HUDEP-2 (cell line): Measurements from ENCODE around the gene RGS19.
"Not testable (repeated sequence)": the region's sequence is repeated elsewhere in the genome, so short reads cannot be mapped to it uniquely, and the experiment has no call there.

Experiments
- DNase-seq, 76 experiments: peaks; one replicate each; lab custom pipeline; 2025; ENCODE audit not compliant: unreplicated experiment in 76 of 76; lab: John Stamatoyannopoulos, UW

RGS19 gene, protein sequence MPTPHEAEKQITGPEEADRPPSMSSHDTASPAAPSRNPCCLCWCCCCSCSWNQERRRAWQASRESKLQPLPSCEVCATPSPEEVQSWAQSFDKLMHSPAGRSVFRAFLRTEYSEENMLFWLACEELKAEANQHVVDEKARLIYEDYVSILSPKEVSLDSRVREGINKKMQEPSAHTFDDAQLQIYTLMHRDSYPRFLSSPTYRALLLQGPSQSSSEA

DNA sequence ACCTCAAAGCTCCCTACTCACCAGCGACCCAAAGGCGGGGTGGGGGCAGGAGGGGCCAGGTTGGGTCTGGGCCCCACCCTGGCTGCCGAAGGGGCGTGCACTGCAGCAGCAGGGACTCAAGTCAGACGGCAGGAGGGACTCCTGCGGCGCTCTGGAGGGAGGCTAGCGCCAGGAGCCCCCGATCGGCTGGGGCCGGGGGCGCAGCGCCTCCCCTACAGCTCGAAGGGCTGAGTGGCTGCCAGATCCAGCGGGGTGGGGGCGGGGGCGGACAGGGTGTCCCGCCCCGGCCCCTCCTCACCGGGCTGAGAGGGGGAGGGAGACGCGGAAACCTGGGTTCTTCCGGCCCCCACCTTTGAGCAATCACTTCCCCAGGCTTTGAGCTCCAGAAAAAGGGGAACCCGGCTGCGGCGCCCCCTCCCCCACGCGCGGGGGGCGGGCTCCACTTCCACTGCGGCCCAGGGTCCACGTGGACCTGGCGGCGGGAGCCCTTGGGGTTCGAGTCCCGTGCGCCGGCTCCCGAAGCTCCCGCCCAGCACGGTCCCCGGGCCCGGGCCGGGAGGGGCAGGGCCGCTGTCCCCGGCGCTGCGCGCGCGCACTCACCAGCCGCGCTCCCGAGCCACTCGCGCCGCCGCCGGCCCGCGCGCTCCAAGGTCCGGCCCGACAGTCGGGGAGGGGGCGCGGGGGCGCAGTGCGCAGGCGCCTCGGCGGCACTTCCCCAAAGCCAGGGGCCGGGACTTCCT, at the start of gene RGS19:
Gene RGS19, minus strand, starts transcription at position 246 of the 740 bp plus-strand sequence. CDS start 2,632 bp downstream, outside the sequence.
- DNase-seq: peak in 33 of 76 experiments; percentile 10 to 57 (median 33)

DNA sequence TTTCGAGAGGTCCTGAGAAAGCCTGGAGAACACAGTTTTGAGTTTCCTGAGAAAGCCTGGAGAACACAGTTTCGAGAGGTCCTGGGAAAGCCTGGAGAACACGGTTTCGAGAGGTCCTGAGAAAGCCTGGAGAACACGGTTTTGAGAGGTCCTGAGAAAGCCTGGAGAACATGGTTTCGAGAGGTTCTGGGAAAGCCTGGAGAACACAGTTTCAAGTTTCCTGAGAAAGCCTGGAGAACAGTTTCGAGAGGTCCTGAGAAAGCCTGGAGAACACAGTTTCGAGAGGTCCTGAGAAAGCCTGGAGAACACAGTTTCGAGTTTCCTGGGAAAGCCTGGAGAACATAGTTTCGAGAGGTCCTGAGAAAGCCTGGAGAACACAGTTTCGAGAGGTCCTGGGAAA, 44.2 kb upstream of the RGS19 start:
- not testable (repeated sequence) for DNase-seq

DNA sequence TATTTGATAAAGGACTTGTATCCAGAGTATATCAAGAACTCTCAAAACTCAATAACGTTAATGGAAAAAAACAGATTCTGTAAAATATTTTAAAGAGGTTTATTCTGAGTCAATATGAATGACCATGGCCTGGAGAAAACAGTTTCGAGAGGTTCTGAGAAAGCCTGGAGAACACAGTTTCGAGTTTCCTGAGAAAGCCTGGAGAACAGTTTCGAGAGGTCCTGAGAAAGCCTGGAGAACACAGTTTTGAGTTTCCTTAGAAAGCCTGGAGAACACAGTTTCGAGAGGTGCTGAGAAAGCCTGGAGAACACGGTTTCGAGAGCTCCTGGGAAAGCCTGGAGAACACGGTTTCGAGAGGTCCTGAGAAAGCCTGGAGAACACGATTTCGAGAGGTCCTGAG, 43.6 kb upstream of the RGS19 start:
- DNase-seq: not testable (repeated sequence)

DNA sequence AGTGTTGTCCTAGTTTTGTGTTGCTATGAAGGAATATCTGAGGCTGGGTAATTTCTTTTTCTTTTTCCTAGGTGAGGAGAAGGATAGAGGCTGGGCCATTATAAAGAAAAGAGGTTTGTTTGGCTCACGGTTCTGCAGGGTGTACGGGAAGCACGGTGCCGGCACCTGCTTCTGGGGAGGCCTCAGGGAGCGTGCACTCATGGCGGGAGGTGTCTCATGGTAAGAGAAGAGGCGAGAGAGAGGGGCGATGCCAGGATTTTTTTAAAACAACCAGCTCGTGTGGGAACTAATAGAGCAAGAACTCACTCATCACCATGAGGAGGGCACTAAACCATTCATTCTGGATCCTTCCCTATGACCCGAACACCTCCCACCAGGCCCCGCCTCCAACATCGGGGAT, 42.3 kb upstream of the RGS19 start:
- no peak for DNase-seq

DNA sequence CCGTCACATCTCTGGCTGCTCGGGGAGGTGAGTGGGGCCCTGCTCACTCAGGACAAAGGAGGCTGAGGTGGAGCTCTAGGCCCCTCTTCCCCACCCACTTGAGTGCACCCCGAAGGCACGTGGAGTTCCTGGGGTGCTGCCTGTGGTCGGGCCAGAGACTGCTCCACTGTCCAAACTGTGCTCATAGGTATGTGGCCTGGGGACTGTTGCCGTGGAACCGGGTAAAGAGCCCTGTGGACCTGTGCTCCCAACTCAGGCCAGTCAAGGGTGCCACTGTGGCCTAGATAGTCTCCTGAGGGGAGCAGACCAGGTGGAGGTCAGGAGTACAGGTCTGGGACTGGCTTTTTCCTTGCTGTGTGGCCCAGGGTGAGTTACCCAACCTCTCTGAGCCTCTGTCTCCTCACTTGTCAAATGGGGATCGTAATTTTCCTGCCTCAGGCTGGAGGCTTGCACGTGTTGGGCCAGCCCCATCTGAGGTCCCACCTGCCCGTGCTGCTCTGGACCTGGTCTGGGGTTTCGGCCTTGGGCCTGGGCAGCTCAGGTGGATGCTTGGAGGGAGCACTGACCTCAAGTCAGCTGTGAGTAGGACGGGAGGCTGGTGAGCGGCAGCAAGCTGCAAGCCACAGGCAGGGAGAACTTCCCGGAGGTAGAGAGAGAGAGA, 40.5 kb upstream of the RGS19 start:
- no peak for DNase-seq

DNA sequence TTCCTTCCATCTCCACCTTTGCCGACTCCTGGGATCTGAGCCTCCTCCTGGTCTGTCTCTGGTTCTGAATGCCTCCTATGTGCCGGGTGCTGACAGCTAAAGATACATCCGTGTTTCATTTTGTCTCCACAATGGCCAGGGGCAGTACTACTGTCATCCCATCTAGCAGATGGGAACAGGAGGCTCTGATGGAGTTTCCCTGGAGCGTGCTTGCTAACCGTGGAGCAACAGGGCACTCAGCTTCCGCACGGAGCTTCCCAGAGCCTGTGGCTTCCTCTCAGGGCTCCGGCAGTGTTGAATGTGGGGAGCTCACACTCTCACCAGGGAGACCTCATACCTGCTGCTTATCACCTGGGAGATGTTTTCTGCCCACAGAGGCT, 40.0 kb upstream of the RGS19 start:
- DNase-seq: no peak

DNA sequence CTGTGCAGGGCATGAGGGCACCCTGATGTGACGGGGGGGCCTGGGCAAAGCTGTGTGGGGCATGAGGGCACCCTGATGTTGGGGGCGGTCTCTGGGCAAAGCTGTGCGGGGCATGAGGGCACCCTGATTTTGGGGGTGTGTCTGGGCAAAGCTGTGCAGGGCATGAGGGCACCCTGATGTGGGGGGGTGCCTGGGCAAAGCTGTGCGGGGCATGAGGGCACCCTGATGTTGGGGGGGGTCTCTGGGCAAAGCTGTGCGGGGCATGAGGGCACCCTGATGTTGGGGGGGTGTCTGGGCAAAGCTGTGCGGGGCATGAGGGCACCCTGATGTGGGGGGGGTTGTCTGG, 38.1 kb upstream of the RGS19 start:
- not testable (repeated sequence) for DNase-seq

DNA sequence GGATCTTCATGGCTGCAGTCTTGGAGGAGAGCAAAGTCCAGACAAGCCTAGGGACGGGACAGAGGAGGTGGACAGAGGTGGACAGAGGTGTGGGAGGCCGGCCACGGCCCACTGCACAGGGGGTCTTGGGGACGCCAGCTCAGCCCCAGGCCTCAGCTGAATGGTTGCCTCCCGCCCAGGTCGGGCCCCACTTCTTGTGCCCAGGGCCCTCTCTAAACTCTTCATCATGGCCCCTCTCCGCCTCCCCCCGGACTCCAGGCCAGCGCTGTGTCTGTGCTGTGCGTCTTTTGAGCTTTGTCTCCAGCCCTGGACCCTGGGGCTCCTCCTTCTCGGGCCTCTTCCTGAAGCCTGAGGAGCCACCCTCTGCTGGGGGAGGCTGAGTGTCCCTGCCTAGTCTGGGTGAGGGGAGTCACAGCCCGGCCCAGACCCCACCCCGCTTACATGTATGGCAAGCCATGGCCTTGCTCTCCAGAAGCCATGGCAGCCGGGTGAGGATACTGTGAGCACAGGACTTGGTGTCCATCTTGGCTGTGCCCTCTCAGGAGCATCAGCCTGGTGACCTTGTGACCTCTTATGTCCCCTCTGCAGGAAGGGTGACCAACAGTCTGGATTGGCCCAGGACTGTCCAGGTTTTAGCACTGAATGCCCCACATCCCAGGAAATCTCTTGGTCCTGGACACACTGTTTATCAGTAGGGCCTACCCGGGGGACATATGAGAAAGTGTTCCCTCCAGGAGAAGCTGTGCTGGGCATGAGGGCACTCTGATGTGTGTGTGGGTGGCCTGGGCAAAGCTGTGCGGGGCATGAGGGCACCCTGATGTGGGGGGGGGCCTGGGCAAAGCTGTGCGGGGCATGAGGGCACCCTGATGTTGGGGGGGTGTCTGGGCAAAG, 37.5 kb upstream of the RGS19 start:
- DNase-seq: no peak

DNA sequence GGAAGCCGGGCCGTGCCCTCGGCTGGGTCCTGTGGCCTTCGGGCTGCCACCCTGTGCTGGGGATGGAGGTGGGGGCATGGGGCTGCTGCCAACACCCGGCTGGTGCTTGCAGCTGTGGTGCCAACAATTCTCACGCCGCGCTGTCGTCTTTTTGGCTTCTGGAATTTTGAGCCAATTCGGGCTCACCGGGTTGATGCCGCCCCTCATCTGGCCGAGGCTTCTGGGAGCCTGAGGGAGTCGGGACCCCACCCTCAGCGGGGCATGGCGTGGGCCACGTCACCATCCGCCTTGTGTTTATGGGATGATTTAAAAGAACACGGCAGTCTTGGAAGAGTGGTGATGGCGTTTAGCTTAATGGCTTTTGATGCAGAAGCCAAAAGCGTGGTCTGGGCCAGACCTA, 36.7 kb upstream of the RGS19 start:
- no peak for DNase-seq

DNA sequence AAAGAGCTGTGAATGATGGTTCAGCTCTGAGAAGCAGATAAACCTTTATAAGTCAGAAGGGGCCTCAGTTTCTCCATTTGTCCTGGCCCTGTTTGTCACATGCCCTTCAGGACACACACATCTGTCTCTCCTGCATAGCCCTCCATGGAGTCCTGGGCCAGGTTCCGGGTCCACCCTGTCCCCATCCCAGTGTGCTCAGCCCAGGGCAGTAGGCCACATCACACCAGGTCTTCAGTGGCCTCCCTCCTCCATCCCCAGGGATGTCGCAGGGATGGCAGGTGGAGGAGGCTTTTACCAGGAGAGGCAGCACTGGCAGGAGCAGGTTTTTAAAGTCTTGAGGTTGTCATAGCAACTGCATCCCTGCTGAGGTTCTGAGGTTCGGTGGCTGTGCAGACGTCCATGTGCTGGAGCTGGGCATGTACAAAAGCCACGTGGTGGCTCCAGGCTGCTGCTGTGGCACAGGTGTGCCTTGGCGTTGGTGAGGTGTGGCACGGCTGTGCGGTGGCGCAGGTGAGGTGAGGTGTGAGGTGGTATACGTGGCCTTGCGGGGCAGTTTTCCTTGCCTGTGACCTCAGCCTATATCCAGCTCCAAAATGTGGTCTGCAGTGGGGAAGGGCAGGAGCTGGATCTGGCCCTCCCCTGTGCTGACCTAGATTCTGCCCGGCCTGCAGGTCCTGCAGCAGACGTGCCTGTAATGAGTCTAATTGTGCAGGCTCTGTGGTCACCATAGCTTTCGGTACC, 36.0 kb upstream of the RGS19 start:
- DNase-seq: no peak

DNA sequence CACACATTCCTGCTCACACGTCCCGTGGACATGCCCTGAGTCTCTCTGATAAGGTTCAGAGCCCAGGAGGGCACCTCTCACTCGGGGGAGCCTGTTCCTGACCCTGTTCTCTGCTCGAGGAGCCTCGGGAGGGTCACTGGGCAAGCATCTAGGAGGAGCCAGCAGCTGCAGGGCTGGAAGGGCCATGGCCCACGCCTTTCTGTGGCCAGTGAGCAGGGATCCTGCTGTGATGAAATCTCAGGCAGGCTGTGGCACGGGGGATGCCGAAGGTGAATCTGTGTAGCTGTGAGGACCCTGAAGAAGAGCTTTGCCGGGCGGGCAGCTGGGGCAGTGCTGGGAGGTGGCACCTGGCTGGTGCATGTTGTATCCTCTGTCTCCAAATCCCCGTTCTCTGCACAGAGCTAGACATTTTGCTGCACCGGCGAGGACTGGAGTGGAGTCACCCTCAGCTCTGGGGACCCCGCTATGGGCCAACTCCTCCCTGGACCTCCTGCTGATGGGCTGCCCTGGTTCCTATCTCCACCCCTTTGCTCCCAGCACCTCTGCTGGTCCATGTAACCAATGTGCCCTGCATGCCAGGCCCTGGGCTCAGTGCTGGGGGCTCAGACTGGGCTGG, 35.1 kb upstream of the RGS19 start:
- DNase-seq: no peak

DNA sequence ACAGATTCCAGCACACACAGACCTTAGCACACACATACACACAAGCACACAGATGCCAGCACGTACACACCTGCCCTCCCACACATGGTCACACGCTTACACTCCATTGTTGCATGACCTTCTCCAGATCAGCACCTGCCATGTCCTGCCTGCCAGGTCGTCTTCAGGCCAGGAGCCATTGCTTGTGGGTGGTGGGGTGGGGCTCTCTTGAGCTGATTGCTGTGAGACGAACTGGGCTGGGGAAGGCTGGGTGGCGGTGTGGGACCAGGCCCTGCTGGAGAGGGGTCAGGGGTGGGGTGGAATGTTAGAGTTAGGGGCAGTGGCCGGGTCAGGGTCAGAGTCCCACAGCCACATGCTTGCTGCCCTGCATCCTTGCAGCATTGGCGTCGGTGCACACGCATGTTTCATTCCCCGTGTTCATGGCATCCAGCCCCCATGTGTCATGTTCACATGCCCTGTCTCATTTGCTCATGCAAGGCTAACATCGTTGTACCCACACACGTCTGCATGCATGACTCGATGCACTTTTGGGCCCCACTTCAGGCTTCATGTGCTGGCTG, 34.6 kb upstream of the RGS19 start:
- no peak for DNase-seq

DNA sequence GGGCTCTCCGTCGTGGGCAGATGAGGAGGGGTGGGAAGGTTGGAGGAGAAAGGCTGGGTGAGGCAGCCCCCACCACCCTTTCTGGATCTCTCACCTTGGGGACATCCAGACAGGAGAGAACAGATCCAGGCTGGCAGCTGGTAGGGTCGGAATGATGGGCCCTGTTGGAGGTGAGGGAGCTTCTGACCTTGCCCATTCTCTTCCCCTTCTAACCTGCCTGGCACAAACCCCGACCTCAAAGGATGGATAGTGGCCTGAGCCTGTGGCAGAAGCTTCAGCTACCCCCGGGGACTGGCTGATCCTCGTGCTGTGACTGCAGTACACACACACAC, 34.1 kb upstream of the RGS19 start:
- DNase-seq: no peak

DNA sequence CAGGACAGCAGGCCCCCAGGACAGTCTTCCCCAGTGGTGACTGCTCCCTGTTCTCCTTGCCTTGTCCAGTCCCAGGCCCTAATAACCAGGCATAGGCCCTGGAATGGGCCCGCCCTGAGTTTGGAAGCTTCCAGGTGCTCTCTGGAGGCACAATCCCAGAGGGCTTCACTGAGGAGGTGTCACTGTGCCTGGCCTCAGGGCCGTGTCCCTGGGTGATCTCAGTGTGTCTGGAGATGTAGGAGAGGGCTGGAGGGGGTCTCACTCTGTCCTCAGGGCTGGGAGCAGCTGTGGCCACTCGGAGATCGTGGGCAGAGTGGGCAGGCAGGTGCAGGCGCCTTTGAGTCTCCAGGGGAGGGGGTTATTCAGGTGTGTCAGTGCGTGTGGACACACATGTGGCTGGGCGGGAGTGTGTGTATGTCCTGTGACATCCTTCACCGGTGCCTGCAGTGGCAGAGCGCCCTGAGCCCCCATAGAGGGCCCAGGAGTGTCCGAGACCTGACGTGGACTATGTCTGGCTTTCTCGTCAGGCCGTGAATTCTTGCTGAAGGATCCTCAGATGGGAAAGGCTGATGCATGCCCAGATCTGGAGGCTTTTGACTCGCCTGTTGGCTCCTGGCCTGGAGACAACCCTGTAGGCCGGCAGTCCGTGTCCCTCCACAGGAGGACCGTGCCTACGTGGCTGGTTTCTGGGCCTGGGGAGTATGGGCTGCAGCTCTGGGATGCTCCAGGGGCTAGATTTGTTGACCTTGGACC, 33.5 kb upstream of the RGS19 start:
- no peak for DNase-seq

DNA sequence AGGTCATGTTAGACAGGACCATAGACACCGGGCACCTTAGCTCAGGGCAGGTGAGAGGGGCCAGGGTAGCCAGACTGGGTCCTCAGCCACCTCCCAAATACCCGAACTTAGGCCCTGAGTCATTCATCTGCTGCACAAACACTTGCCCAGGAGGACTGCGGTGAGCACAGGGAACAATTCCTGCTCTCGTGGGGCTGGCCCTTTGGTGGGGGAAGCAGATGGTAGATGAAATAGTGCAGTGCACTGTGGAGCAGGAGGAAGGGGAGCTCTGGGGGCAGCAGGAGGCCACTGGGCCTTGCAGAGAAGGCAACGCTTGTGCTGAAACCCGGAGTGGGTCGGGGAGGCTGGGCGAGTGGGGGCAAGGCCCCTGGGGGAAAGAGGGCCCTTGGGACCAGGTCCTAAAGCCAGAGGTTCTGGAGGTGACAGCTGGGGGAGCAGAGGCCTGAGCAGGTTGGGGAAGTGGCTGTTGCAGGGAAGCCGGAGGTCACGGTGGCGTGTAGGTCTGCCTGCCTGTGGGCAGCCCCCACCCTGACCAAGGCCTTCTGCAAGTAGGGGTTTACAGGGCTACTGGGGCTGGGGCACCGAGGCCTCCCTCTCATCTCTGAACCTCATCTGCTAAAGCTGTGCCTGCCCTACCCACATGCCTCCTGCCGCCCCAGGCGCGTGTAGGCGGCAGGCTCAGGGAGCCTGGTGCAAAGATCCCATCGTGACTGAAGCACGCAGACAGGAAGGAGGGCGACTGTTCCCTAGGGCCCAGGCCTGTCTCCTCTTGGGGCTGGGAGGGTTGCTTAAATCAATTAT, 32.7 kb upstream of the RGS19 start:
- no peak for DNase-seq

DNA sequence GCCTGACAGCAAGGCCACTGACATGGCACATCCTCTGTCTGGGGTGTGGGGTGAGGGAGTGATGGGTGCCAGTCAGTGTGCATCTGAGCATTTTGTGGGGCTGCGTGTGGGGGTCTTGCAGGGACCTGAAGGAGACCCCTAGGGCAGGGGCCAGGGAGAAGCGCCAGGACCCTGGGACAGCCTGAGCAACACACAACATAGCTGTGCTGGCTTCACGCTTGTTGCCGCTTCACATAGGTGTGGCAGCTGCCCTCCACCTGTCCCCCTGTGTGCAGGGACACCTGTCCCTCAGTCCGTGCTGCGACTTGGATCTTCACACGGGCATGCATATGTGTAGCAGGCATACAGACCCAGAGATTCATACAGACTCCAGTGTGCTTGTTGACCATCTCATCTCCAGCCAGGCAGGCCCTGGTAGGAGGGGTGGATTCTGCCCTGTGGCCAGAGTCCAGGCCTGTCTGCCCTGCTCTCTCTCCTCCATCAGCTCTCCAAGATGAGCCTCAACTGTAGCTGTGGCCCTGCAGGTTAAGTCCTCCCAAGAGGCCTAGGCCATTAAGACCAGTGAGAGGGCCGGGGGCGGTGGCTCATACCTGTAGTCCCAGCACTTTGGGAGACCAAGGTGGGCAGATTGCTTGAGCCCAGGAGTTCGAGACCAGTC, 31.2 kb upstream of the RGS19 start:
- DNase-seq: no peak

DNA sequence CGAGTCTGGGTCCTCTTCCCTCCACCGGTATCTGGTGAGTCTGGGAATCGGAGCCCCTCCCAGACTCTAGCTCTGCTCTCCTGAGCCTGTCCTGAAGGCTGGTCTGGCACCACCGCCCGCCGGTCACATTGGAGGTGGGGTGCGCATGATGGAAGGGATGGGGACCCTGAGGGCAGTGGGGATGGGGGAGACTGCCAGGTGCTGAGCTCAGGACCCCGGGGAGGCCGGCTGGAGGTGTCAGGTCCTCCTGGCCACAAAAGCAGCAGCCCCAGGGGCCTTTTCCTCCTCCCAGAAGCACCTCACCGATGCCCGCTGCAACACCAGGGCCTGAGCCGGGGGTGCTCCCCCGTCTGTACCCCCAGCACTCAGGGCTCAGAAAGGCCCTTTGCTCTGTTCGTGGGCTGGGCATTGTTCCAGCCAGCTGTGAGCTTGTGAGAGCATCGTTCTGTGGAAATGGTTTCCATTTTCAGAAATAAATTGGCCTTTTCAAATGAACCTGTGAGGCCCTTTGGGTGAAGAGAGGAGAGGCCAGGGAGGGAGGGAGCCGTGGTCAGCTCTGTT, 30.6 kb upstream of the RGS19 start:
- no peak for DNase-seq
